Keratinocyte (primary cell): ENCODE data around the gene ASRGL1. TPM values are rescaled to one million over a fixed set of nuclear protein-coding genes. Genes with fewer than 3 reads are reported as not detected.
"Not testable (repeated sequence)": the region's sequence is repeated elsewhere in the genome, so short reads cannot be mapped to it uniquely, and the experiment has no call there.

ENCODE experiments used
- DNase-seq: peaks from one replicate; pipeline ENCODE4 v3.0.0-alpha.2; 2011; ENCODE audit warnings: low read depth, missing footprints, low spot score
- FAIRE-seq: peaks from 2 replicates; lab custom pipeline; 2011; peaks lifted over from hg19 to GRCh38; lab: Jason Lieb, UNC
- H2AFZ ChIP-seq: 2 replicates; pipeline ENCODE4 v1.6.0; 2012; ENCODE audit warnings: low read length, control low read depth, inconsistent platforms; ENCODE audit not compliant: control insufficient read depth
- H3K27ac ChIP-seq: 2 replicates; pipeline ENCODE4 v1.5.1; 2011; ENCODE audit warnings: low read length; ENCODE audit not compliant: control insufficient read depth, insufficient read depth
- H3K27me3 ChIP-seq: 3 replicates; pipeline ENCODE4 v1.6.0; 2011; ENCODE audit warnings: low read length; ENCODE audit not compliant: control insufficient read depth, insufficient read depth; ENCODE audit errors: extremely low read depth
- H3K36me3 ChIP-seq, 2 experiments: 2 replicates in 1 of 2; 3 replicates in 1 of 2; pipeline ENCODE4 v1.5.1; 2011; ENCODE audit warnings: low read length in 2 of 2, mild to moderate bottlenecking in 1 of 2; ENCODE audit not compliant: control insufficient read depth in 2 of 2, insufficient read depth in 2 of 2; ENCODE audit errors: extremely low read depth in 1 of 2
- H3K4me1 ChIP-seq: 3 replicates; pipeline ENCODE4 v1.5.1; 2011; ENCODE audit warnings: low read length; ENCODE audit not compliant: control insufficient read depth, insufficient read depth; ENCODE audit errors: extremely low read depth
- H3K4me2 ChIP-seq: 3 replicates; pipeline ENCODE4 v1.6.0; 2011; ENCODE audit warnings: low read depth, low read length; ENCODE audit not compliant: control insufficient read depth, insufficient read depth; ENCODE audit errors: extremely low read depth
- H3K4me3 ChIP-seq, 3 experiments: fragments of 200-600 bp in 1 of 3; sonication (generic) in 1 of 3; 2 replicates in 2 of 3; 3 replicates in 1 of 3; pipeline ENCODE4 v1.5.1; 2011 to 2016; ENCODE audit warnings: low read length in 3 of 3, mild to moderate bottlenecking in 3 of 3, control low read depth in 2 of 3, inconsistent platforms in 1 of 3, low read depth in 1 of 3, mixed read lengths in 1 of 3, mixed run types in 1 of 3, moderate library complexity in 1 of 3; ENCODE audit not compliant: control insufficient read depth in 2 of 3, insufficient read depth in 2 of 3; ENCODE audit errors: extremely low read depth in 1 of 3
- H3K79me2 ChIP-seq: 2 replicates; pipeline ENCODE4 v1.6.0; 2012; ENCODE audit warnings: low read length; ENCODE audit not compliant: control insufficient read depth, insufficient read depth
- H3K9ac ChIP-seq: 3 replicates; pipeline ENCODE4 v1.6.0; 2011; ENCODE audit warnings: low read length; ENCODE audit not compliant: control insufficient read depth, insufficient read depth; ENCODE audit errors: extremely low read depth
- H3K9me1 ChIP-seq: 3 replicates; pipeline ENCODE4 v1.6.0; 2011; ENCODE audit warnings: low read length; ENCODE audit not compliant: control insufficient read depth, insufficient read depth; ENCODE audit errors: extremely low read depth
- H3K9me3 ChIP-seq: 2 replicates; pipeline ENCODE4 v1.5.1; 2012; ENCODE audit warnings: low read depth, low read length; ENCODE audit not compliant: control insufficient read depth
- H4K20me1 ChIP-seq: 3 replicates; pipeline ENCODE4 v1.6.0; 2011; ENCODE audit warnings: low read length; ENCODE audit not compliant: control insufficient read depth, insufficient read depth; ENCODE audit errors: extremely low read depth
- CTCF ChIP-seq, 3 experiments: IDR thresholded peaks in 1 of 3; conservative IDR thresholded peaks in 1 of 3; optimal IDR thresholded peaks in 1 of 3; 2 replicates in 2 of 3; 3 replicates in 1 of 3; pipeline versions ENCODE3 to v1.5.1; 2011; ENCODE audit warnings: low read length in 3 of 3, mild to moderate bottlenecking in 3 of 3, moderate library complexity in 2 of 3, control low read depth in 1 of 3, inconsistent platforms in 1 of 3; ENCODE audit not compliant: insufficient read depth in 2 of 3; ENCODE audit errors: extremely low read depth in 1 of 3
- EZH2 ChIP-seq: IDR thresholded peaks from one replicate; pipeline ENCODE4 v1.6.1; 2012; ENCODE audit warnings: inconsistent platforms, mild to moderate bottlenecking, low read length, moderate library complexity
- dilution Hi-C: fragments of 300-500 bp; cut with MboI; formaldehyde crosslinking; loops from one replicate; pipeline ENCODE4 v1.7.0; 2020; ENCODE audit warnings: low sequenced_read_pairs; ENCODE audit not compliant: extremely low pct_ligation_motif_present
- polyA plus RNA-seq, 5 experiments: library from polyadenylated mRNA; depleted of rRNA in 3 of 5; stranded (reverse) in 3 of 5; stranded (forward) in 1 of 5; unstranded in 1 of 5; fragments of >200 nt; gene quantifications; 1 replicate in 1 of 5; 2 replicates in 3 of 5; 3 replicates in 1 of 5; pipeline versions ENCODE4 v1.2.1 to v1.2.3, GENCODE V29; 2011 to 2012; ENCODE audit warnings: missing spikeins in 2 of 5, low read depth in 1 of 5, low replicate concordance in 1 of 5

Gene ASRGL1
- polyA plus RNA-seq, 1 donor (not counting 4 experiments of a cell fraction or from before 2014, with no cell fraction given): 0.05 TPM

GRCh38 chr11:62341588-62341987 is 4.3 kb downstream of the ASRGL1 start:
- dilution Hi-C loops: no loop called here
- TF ChIP-seq EZH2 (no peak), CTCF (optimal IDR thresholded peaks at IDR 0.05 in 1 of 3, IDR thresholded peaks at IDR 0.05 in 1 of 3, conservative IDR thresholded peaks at IDR 0.05 in 1 of 3; ENCODE audit: extremely low read depth in 1 of 3, insufficient read depth in 2 of 3, low read length in 3 of 3) (no peak)
- Histone ChIP-seq H3K27ac (no peak overlapping the region), H4K20me1 (no peaks in the 10 kb centered on the region), H2AFZ (no peak overlapping the region), H3K36me3 (no peaks in the 10 kb centered on the region), H3K9ac (no peak overlapping the region), H3K27me3 (peaks cover 19% of the 10 kb centered on the region), H3K4me1 (peaks cover 7% of the 10 kb centered on the region), H3K9me1 (no peaks in the 10 kb centered on the region), H3K9me3 (no peaks in the 10 kb centered on the region), H3K79me2 (no peaks in the 10 kb centered on the region), H3K4me2 (no peak overlapping the region), H3K4me3 (no peak overlapping the region)
- DNase-seq (no peak), FAIRE-seq (no peak)

- H3K27ac ChIP-seq, H4K20me1 ChIP-seq, FAIRE-seq, H3K4me3 ChIP-seq, H3K27me3 ChIP-seq, H3K4me2 ChIP-seq, H3K9ac ChIP-seq, H3K36me3 ChIP-seq, dilution Hi-C loops, H3K4me1 ChIP-seq, H2AFZ ChIP-seq, H3K9me3 ChIP-seq, H3K9me1 ChIP-seq, H3K79me2 ChIP-seq, DNase-seq: not testable (repeated sequence)
Observed at GRCh38 chr11:62343646-62344190, 6.5 kb downstream of the ASRGL1 start.

- Histone ChIP-seq H3K4me1 (no peaks in the 10 kb centered on the region), H3K27me3 (no peaks in the 10 kb centered on the region), H3K9me3 (no peaks in the 10 kb centered on the region), H3K4me2 (no peak overlapping the region), H4K20me1 (no peaks in the 10 kb centered on the region), H3K36me3 (no peaks in the 10 kb centered on the region), H3K9ac (no peak overlapping the region), H3K4me3 (no peak overlapping the region), H3K9me1 (no peaks in the 10 kb centered on the region), H2AFZ (no peak overlapping the region), H3K79me2 (no peaks in the 10 kb centered on the region), H3K27ac (no peak overlapping the region)
- TF ChIP-seq EZH2 (no peak), CTCF (optimal IDR thresholded peaks at IDR 0.05 in 1 of 3, IDR thresholded peaks at IDR 0.05 in 1 of 3, conservative IDR thresholded peaks at IDR 0.05 in 1 of 3; ENCODE audit: extremely low read depth in 1 of 3, insufficient read depth in 2 of 3, low read length in 3 of 3) (no peak)
- FAIRE-seq (no peak), DNase-seq (no peak)
- dilution Hi-C loops: no loop called here
Observed at GRCh38 chr11:62344210-62344609, 7.0 kb downstream of the ASRGL1 start.
